Adrenal gland (tissue), 12 donors: Measurements from ENCODE around the gene C11orf68. TPM values are rescaled to one million over a fixed set of nuclear protein-coding genes. Genes with fewer than 3 reads are reported as not detected.

Experiments used
- DNase-seq, 7 donors: peaks; one replicate each; pipeline ENCODE4 v3.0.0-alpha.2; 2019 to 2020
- H3K27ac ChIP-seq, 5 donors: fragments of 200-600 bp; sonication (generic) in 4 of 5; 1 replicate in 3 of 5; 2 replicates in 2 of 5; pipeline versions ENCODE4 v1.5.1 to v1.8.0; 2016 to 2020; ENCODE audit warnings: mild to moderate bottlenecking in 1 of 5
- H3K27me3 ChIP-seq: fragments of 200-600 bp; 2 replicates; pipeline ENCODE4 v1.8.0; 2021
- H3K36me3 ChIP-seq, 2 donors: fragments of 200-600 bp; replicated peaks in 1 of 2; 1 replicate in 1 of 2; 2 replicates in 1 of 2; pipeline versions ENCODE4 v1.5.1 to v1.8.0; 2018 to 2022
- H3K4me1 ChIP-seq, 2 donors: fragments of 200-600 bp; replicated peaks in 1 of 2; 1 replicate in 1 of 2; 2 replicates in 1 of 2; pipeline versions ENCODE4 v1.5.1 to v1.8.0; 2018 to 2021
- H3K4me3 ChIP-seq, 4 donors: fragments of 200-600 bp; sonication (generic) in 3 of 4; one replicate each; pipeline ENCODE4 v1.5.1; 2016 to 2018
- H3K9me3 ChIP-seq, 3 donors: fragments of 200-600 bp; sonication (generic) in 1 of 3; replicated peaks in 1 of 3; 1 replicate in 2 of 3; 2 replicates in 1 of 3; pipeline versions ENCODE4 v1.5.1 to v1.8.0; 2016 to 2021
- POLR2A ChIP-seq, 2 donors: fragments of 450-650 bp; IDR thresholded peaks; one replicate each; pipeline ENCODE4 v1.6.1; 2017; ENCODE audit warnings: antibody characterized with exemption in 2 of 2, mild to moderate bottlenecking in 2 of 2, moderate library complexity in 1 of 2
- WGBS, 4 donors: extraction: QIAGEN DNeasy Blood & Tissue Kit in 2 of 4; methylation state at CpG; one replicate each; pipeline versions ENCODE4 v1.1.5 to v1.1.7; 2013 to 2017; 5-methylcytosine and 5-hydroxymethylcytosine counted together
- intact Hi-C, 2 donors: fragments of 100-400 bp; cut with DNase I; formaldehyde crosslinking; loops; one replicate each; pipeline versions ENCODE4 v1.14.1 to v1.15.0; 2022 to 2023
- polyA plus RNA-seq, 3 donors: library from polyadenylated mRNA; stranded (reverse); fragments of 200-250 nt in 2 of 3; fragments of 350-450 nt in 1 of 3; fragmentation: Illumina TruSeq in 1 of 3; extraction: RNeasy Lipid Tissue Mini Kit (QIAGEN cat#74804) in 1 of 3; gene quantifications; one replicate each; pipeline ENCODE4 v1.2.3, GENCODE V29; 2013 to 2014
- total RNA-seq, 9 donors: library from RNA; depleted of rRNA in 4 of 9; stranded (reverse); fragments of >200 nt in 4 of 9; fragments of 120-200 nt in 1 of 9; fragmentation: NEBNext Ultra II Directional in 1 of 9; extraction: Animal tissue kit (Norgen Biotek cat#: 25700) in 1 of 9; gene quantifications; one replicate each; pipeline versions ENCODE4 v1.1.0 to v1.2.4, GENCODE V29; 2013 to 2023
- donor health status: healthy with polysubstance abuse.
- donor health status: Bipolar disorder and iron deficiency.
- donor health status: DM: yes; HTN: yes; CAD: no.
- donor health status: DM: no; HTN: no; CAD: no.
- donor health status: DM: no; HTN: no; CAD: no.
- donor health status: DM: yes; HTN: yes; CAD: no.

Gene C11orf68
- total and polyA plus RNA-seq, 12 donors: 11.5 to 51.9 (median 26.9) TPM

DNA sequence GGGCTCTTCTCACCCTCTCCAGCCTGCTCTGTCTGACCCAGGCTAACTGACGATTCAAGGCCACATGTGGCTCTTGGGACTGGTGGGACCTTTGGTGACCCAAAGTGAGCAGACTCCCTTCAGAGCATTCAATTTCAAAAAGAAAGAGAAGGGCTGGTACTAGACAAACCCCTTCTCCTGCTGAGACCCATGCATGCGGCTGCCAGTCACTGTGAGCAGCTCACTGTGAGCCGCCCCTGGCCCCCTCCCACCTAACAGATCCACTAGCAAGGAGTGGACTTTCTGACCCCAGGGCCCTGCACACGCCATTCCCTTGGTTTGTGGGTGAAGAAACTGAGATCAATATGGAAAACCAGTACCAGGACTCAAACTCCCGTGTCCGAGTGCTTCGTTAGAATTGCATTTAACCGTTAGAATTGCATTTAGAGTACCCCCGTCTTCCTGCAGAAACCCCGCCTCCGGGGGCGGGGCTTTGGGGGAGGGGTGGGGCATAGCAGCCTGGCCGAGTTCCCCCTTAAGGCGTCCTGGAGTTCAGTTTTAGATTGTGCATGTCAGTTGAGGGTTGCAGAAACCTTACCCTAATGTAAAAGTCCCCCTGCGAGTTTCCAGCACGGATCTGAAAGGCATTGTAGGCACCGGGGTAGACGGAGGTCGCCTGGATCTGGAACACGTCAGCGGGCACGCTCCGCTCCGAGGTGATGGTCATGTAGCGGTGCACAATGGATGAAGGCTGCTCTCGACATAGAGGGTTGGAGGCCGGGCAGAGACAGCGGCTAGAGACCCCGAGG lies 51.4 kb downstream of the C11orf68 start:
- intact Hi-C loops: no loop called here
- H3K27ac ChIP-seq: no peak overlapping the region
- no peak for TF ChIP-seq POLR2A (IDR thresholded peaks at IDR 0.05)
- DNase-seq: peak in 2 of 7 donors; percentile 6 to 10
- 59 to 66% (median 62%) methylated on average over 23 to 29 of the region's 29 CpGs for WGBS, 4 donors
- no peaks in the 10 kb centered on the region for H3K27me3 ChIP-seq
- H3K36me3 ChIP-seq: peaks cover 0 to 65% of the 10 kb centered on the region in 2 donors
- H3K4me3 ChIP-seq: no peak overlapping the region
- H3K9me3 ChIP-seq: no peaks in the 10 kb centered on the region
- H3K4me1 ChIP-seq: peaks cover 0 to 17% of the 10 kb centered on the region in 2 donors

Other genes starting within 250 kb of the C11orf68 start
- gene KAT5, start 206.8 kb downstream of the C11orf68 start, total RNA-seq: 10 to 100 TPM; 55.9 to 89.6 (median 62.8) TPM
- gene KAT5, start 206.8 kb downstream of the C11orf68 start, polyA plus RNA-seq: 100 to 1,000 TPM in 2 of 3 donors, 10 to 100 TPM in 1; 52.0 to 199 (median 107) TPM
- 100 to 1,000 TPM in 6 of 9 donors, 10 to 100 TPM in 3; 69.7 to 170 (median 112) TPM for gene RNASEH2C, start 198.3 kb downstream of the C11orf68 start, total RNA-seq
- gene RNASEH2C, start 198.3 kb downstream of the C11orf68 start, polyA plus RNA-seq: 100 to 1,000 TPM in 1 of 3 donors, 10 to 100 TPM in 2; 13.5 to 109 (median 79.5) TPM
- 10 to 100 TPM in 8 of 9 donors, 1 to 10 TPM in 1; 4.8 to 30.8 (median 17.2) TPM for gene AP5B1, start 138.1 kb downstream of the C11orf68 start, total RNA-seq
- gene AP5B1, start 138.1 kb downstream of the C11orf68 start, polyA plus RNA-seq: 1 to 10 TPM; 1.9 to 8.2 (median 3.4) TPM
- not detected for gene OVOL1, start 132.0 kb downstream of the C11orf68 start, total RNA-seq
- under 1 TPM in 1 of 3 donors, not detected in 2; 0.07 TPM for gene OVOL1, start 132.0 kb downstream of the C11orf68 start, polyA plus RNA-seq
- gene SNX32, start 85.1 kb downstream of the C11orf68 start, total RNA-seq: 1 to 10 TPM in 1 of 9 donors, under 1 TPM in 5, not detected in 3; 0.25 to 1.2 (median 0.46) TPM
- gene SNX32, start 85.1 kb downstream of the C11orf68 start, polyA plus RNA-seq: 1 to 10 TPM in 1 of 3 donors, under 1 TPM in 2; 0.11 to 1.1 (median 0.61) TPM
- 100 to 1,000 TPM; 354 to 765 (median 610) TPM for gene CFL1, start 60.9 kb downstream of the C11orf68 start, total RNA-seq
- 100 to 1,000 TPM; 217 to 752 (median 376) TPM for gene CFL1, start 60.9 kb downstream of the C11orf68 start, polyA plus RNA-seq
- gene MUS81, start 58.6 kb downstream of the C11orf68 start, total RNA-seq: 10 to 100 TPM; 17.5 to 53.7 (median 37.0) TPM
- gene MUS81, start 58.6 kb downstream of the C11orf68 start, polyA plus RNA-seq: 100 to 1,000 TPM in 2 of 3 donors, 10 to 100 TPM in 1; 16.1 to 147 (median 103) TPM
- gene EFEMP2, start 46.3 kb downstream of the C11orf68 start, total RNA-seq: 100 to 1,000 TPM in 2 of 9 donors, 10 to 100 TPM in 7; 30.3 to 111 (median 62.9) TPM
- 100 to 1,000 TPM in 1 of 3 donors, 10 to 100 TPM in 2; 20.3 to 156 (median 92.9) TPM for gene EFEMP2, start 46.3 kb downstream of the C11orf68 start, polyA plus RNA-seq
- gene CTSW, start 39.2 kb downstream of the C11orf68 start, total RNA-seq: 1 to 10 TPM in 3 of 9 donors, under 1 TPM in 4, not detected in 2; 0.28 to 3.4 (median 0.84) TPM
- 1 to 10 TPM in 2 of 3 donors, under 1 TPM in 1; 0.88 to 4.8 (median 2.9) TPM for gene CTSW, start 39.2 kb downstream of the C11orf68 start, polyA plus RNA-seq
- gene FIBP, start 30.6 kb downstream of the C11orf68 start, total RNA-seq: 100 to 1,000 TPM in 2 of 9 donors, 10 to 100 TPM in 7; 57.9 to 183 (median 72.4) TPM
- 10 to 100 TPM; 71.3 to 87.4 (median 72.5) TPM for gene FIBP, start 30.6 kb downstream of the C11orf68 start, polyA plus RNA-seq
- 100 to 1,000 TPM in 2 of 9 donors, 10 to 100 TPM in 7; 15.5 to 162 (median 59.1) TPM for gene CCDC85B, start 28.4 kb downstream of the C11orf68 start, total RNA-seq
- 100 to 1,000 TPM in 1 of 3 donors, 10 to 100 TPM in 1, under 1 TPM in 1; 0.16 to 124 (median 57.6) TPM for gene CCDC85B, start 28.4 kb downstream of the C11orf68 start, polyA plus RNA-seq
- gene FOSL1, start 18.7 kb downstream of the C11orf68 start, total RNA-seq: 10 to 100 TPM in 1 of 9 donors, 1 to 10 TPM in 8; 2.7 to 34.4 (median 3.2) TPM
- 10 to 100 TPM; 12.0 to 32.4 (median 12.7) TPM for gene FOSL1, start 18.7 kb downstream of the C11orf68 start, polyA plus RNA-seq
- 100 to 1,000 TPM in 3 of 9 donors, 10 to 100 TPM in 6; 75.8 to 111 (median 92.3) TPM for gene DRAP1, start 364 bp upstream of the C11orf68 start, total RNA-seq
- 100 to 1,000 TPM in 2 of 3 donors, 10 to 100 TPM in 1; 63.7 to 269 (median 267) TPM for gene DRAP1, start 364 bp upstream of the C11orf68 start, polyA plus RNA-seq
- gene TSGA10IP, start 26.4 kb upstream of the C11orf68 start, total RNA-seq: under 1 TPM in 2 of 9 donors, not detected in 7; 0.24 to 0.33 TPM
- gene TSGA10IP, start 26.4 kb upstream of the C11orf68 start, polyA plus RNA-seq: under 1 TPM in 2 of 3 donors, not detected in 1; 0.03 to 0.32 TPM
- 10 to 100 TPM; 16.9 to 47.4 (median 31.2) TPM for gene SART1, start 42.7 kb upstream of the C11orf68 start, total RNA-seq
- 100 to 1,000 TPM in 2 of 3 donors, 10 to 100 TPM in 1; 31.5 to 351 (median 246) TPM for gene SART1, start 42.7 kb upstream of the C11orf68 start, polyA plus RNA-seq
- 10 to 100 TPM; 16.1 to 49.0 (median 30.9) TPM for gene EIF1AD, start 83.1 kb upstream of the C11orf68 start, total RNA-seq
- gene EIF1AD, start 83.1 kb upstream of the C11orf68 start, polyA plus RNA-seq: 10 to 100 TPM; 15.5 to 35.6 (median 20.4) TPM
- 100 to 1,000 TPM in 4 of 9 donors, 10 to 100 TPM in 5; 63.1 to 212 (median 85.6) TPM for gene BANF1, start 83.4 kb upstream of the C11orf68 start, total RNA-seq
- 100 to 1,000 TPM; 268 to 364 (median 270) TPM for gene BANF1, start 83.4 kb upstream of the C11orf68 start, polyA plus RNA-seq
- gene CST6, start 92.9 kb upstream of the C11orf68 start, total RNA-seq: under 1 TPM in 1 of 9 donors, not detected in 8; 0.55 TPM
- under 1 TPM in 1 of 3 donors, not detected in 2; 0.24 TPM for gene CST6, start 92.9 kb upstream of the C11orf68 start, polyA plus RNA-seq
- under 1 TPM in 4 of 9 donors, not detected in 5; 0.20 to 0.47 (median 0.35) TPM for gene CATSPER1, start 107.4 kb upstream of the C11orf68 start, total RNA-seq
- gene CATSPER1, start 107.4 kb upstream of the C11orf68 start, polyA plus RNA-seq: 1 to 10 TPM in 1 of 3 donors, under 1 TPM in 2; 0.37 to 2.3 (median 0.61) TPM
- gene GAL3ST3, start 130.1 kb upstream of the C11orf68 start, total RNA-seq: under 1 TPM in 4 of 9 donors, not detected in 5; 0.11 to 0.41 (median 0.22) TPM
- gene GAL3ST3, start 130.1 kb upstream of the C11orf68 start, polyA plus RNA-seq: not detected
- gene SF3B2, start 133.3 kb upstream of the C11orf68 start, total RNA-seq: 100 to 1,000 TPM; 125 to 177 (median 143) TPM
- gene SF3B2, start 133.3 kb upstream of the C11orf68 start, polyA plus RNA-seq: 100 to 1,000 TPM; 101 to 196 (median 127) TPM
- gene PACS1, start 151.2 kb upstream of the C11orf68 start, total RNA-seq: 10 to 100 TPM; 21.1 to 60.5 (median 50.6) TPM
- 10 to 100 TPM; 23.9 to 37.4 (median 29.9) TPM for gene PACS1, start 151.2 kb upstream of the C11orf68 start, polyA plus RNA-seq